Measurements from ENCODE around the gene GRIP2. TPM values are rescaled to one million over a fixed set of nuclear protein-coding genes. Genes with fewer than 3 reads are reported as not detected.

GRIP2 gene
- total RNA-seq, 2 experiments from 2014 or later, result not detected

DNA sequence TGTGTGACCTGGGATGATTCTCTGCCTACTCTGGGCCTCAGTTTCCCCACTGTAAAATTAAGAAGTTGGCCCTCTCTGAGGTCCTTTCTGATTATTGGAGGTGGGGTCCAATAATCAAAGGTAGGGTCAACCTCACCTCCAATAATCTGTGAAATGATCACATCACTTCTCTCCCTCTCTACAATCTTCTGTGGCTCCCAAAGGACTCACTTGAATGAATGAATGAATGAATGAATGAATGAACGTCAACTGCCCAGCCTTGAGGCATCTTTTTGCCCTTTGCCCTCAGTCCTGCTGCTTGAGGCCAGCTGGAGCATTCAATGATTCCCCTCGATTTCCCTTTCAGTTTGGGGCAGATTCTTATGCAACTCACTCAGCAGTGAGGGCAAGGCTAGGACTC, 26.7 kb upstream of the GRIP2 start:
- TF ChIP-seq, protein P1, sequence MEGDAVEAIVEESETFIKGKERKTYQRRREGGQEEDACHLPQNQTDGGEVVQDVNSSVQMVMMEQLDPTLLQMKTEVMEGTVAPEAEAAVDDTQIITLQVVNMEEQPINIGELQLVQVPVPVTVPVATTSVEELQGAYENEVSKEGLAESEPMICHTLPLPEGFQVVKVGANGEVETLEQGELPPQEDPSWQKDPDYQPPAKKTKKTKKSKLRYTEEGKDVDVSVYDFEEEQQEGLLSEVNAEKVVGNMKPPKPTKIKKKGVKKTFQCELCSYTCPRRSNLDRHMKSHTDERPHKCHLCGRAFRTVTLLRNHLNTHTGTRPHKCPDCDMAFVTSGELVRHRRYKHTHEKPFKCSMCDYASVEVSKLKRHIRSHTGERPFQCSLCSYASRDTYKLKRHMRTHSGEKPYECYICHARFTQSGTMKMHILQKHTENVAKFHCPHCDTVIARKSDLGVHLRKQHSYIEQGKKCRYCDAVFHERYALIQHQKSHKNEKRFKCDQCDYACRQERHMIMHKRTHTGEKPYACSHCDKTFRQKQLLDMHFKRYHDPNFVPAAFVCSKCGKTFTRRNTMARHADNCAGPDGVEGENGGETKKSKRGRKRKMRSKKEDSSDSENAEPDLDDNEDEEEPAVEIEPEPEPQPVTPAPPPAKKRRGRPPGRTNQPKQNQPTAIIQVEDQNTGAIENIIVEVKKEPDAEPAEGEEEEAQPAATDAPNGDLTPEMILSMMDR (IDR thresholded peaks at IDR 0.05), result no peak
- Mint-ChIP-seq H3K36me3 (ENCODE audit: low read depth) (no peaks in the 10 kb centered on the region), H3K4me3 (no peak overlapping the region), H3K27me3 (peaks cover 11% of the 10 kb centered on the region), H3K9me3 (no peaks in the 10 kb centered on the region), H3K27ac (no peak overlapping the region), H3K4me1 (ENCODE audit: low read depth) (no peaks in the 10 kb centered on the region)
- POLR2A ChIA-PET, result no interaction called here
- intact Hi-C loops (cut with DNase I, micrococcal nuclease), result no loop called here
- DNase-seq (no peak), ATAC-seq (ENCODE audit: poor library complexity) (no peak)
- Histone ChIP-seq H3K4me1 (ENCODE audit: insufficient read depth, low read length) (no peaks in the 10 kb centered on the region), H3K27ac (ENCODE audit: low read depth in 1 of 2, low read length in 2 of 2) (no peak overlapping the region), H3K36me3 (ENCODE audit: insufficient read depth, low read length) (no peaks in the 10 kb centered on the region), H3K4me3 (ENCODE audit: low read length) (no peak overlapping the region), H3K27me3 (ENCODE audit: control insufficient read depth in 1 of 2, insufficient read depth in 2 of 2, low read length in 2 of 2) (peaks cover 0 to 2% of the 10 kb centered on the region in 2 experiments), H3K9me3 (ENCODE audit: control insufficient read depth in 1 of 2, insufficient read depth in 1 of 2, low read length in 2 of 2) (no peaks in the 10 kb centered on the region)
- CTCF ChIA-PET, result no interaction called here

DNA sequence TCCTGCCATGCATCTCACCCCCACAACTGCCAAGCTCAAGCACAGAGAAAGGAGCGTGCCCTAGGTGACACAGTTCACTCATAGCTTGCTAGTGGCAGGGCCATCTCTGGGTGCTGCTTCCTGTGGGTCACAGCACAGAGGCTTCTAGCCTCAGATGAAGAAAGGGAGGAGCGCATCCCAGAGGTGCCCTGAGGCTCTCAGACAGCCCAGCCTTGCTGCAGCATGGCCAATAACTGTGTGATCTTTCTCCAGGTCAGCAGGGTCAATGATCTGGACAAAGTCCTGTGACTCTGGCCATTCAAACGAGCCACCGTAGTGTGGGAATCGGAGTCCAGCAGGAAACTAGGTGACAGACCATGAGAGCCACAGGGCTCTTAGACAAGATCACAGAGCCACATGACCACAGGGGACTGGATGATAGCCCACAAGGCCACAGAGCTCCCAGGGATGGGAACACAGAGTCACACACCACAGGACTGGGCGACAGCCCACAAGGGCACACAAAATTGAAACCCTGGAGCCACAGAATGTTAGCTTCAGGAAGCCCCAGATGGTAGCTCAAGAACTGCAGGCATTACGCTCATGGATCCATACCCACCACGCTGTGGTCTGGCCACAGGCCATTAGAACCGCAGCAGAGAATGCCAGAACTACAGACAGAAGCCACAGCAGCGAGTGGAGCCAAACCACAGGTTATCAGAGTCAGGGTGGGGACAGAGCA, 25.9 kb upstream of the GRIP2 start:
- Mint-ChIP-seq H3K4me3 (no peak overlapping the region), H3K9me3 (no peaks in the 10 kb centered on the region), H3K36me3 (ENCODE audit: low read depth) (no peaks in the 10 kb centered on the region), H3K27me3 (peaks cover 11% of the 10 kb centered on the region), H3K27ac (no peak overlapping the region), H3K4me1 (ENCODE audit: low read depth) (no peaks in the 10 kb centered on the region)
- no peaks in the 10 kb centered on the region for H3K4me1 ChIP-seq (ENCODE audit: insufficient read depth, low read length)
- ChIA-PET POLR2A (no interaction called here), CTCF (no interaction called here)
- no peak overlapping the region for H3K27ac ChIP-seq (ENCODE audit: low read depth in 1 of 2, low read length in 2 of 2)
- peaks cover 0 to 2% of the 10 kb centered on the region in 2 experiments for H3K27me3 ChIP-seq (ENCODE audit: control insufficient read depth in 1 of 2, insufficient read depth in 2 of 2, low read length in 2 of 2)
- TF ChIP-seq, protein P1 (IDR thresholded peaks at IDR 0.05), result no peak
- no peak for ATAC-seq (ENCODE audit: poor library complexity)
- no peaks in the 10 kb centered on the region for H3K9me3 ChIP-seq (ENCODE audit: control insufficient read depth in 1 of 2, insufficient read depth in 1 of 2, low read length in 2 of 2)
- no peaks in the 10 kb centered on the region for H3K36me3 ChIP-seq (ENCODE audit: insufficient read depth, low read length)
- intact Hi-C loops (cut with DNase I, micrococcal nuclease), result no loop called here
- DNase-seq, result no peak
- H3K4me3 ChIP-seq (ENCODE audit: low read length), result no peak overlapping the region

DNA sequence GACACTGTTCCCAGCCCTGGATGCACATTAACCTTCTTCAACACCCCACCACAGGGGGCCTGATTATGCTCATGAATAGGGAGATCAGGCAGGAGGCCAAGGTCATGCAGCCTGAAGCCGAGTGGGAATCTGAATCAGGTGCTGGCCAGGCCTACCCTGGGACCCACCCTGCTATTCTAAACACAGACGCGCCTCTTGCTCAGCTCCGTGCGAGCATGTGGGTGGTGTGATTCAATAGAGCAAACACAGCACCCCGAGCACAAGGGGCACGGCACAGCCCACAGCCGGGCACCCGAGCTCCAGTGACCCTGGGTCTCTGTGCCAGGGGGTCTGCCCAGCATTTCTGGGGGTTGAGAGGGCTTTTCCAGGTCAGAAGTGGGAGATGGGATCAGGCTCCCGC, 24.6 kb upstream of the GRIP2 start:
- Histone ChIP-seq H3K9me3 (ENCODE audit: control insufficient read depth in 1 of 2, insufficient read depth in 1 of 2, low read length in 2 of 2) (no peaks in the 10 kb centered on the region), H3K4me1 (ENCODE audit: insufficient read depth, low read length) (no peaks in the 10 kb centered on the region), H3K4me3 (ENCODE audit: low read length) (no peak overlapping the region), H3K27ac (ENCODE audit: low read depth in 1 of 2, low read length in 2 of 2) (no peak overlapping the region), H3K36me3 (ENCODE audit: insufficient read depth, low read length) (no peaks in the 10 kb centered on the region), H3K27me3 (ENCODE audit: control insufficient read depth in 1 of 2, insufficient read depth in 2 of 2, low read length in 2 of 2) (peaks cover 0 to 4% of the 10 kb centered on the region in 2 experiments)
- TF ChIP-seq, protein P1 (IDR thresholded peaks at IDR 0.05), result no peak
- POLR2A ChIA-PET, result no interaction called here
- Mint-ChIP-seq H3K4me1 (ENCODE audit: low read depth) (no peaks in the 10 kb centered on the region), H3K27me3 (peaks cover 11% of the 10 kb centered on the region), H3K36me3 (ENCODE audit: low read depth) (no peaks in the 10 kb centered on the region), H3K27ac (no peak overlapping the region), H3K4me3 (no peak overlapping the region), H3K9me3 (no peaks in the 10 kb centered on the region)
- ATAC-seq (ENCODE audit: poor library complexity), result no peak
- DNase-seq, result no peak
- intact Hi-C loops (cut with DNase I, micrococcal nuclease), result no loop called here
- CTCF ChIA-PET, result no interaction called here
